Mesenchymal stem cell (in vitro differentiated cells and primary cell): ENCODE measurements around the gene INPP5A.

Experiments
- DNase-seq: peaks from one replicate; pipeline ENCODE4 v3.0.0-alpha.2; 2013
- H2AFZ ChIP-seq: one replicate; pipeline ENCODE4 v1.6.1; 2013; ENCODE audit warnings: low read depth, mild to moderate bottlenecking, control low read depth, inconsistent platforms, low read length, moderate library complexity
- H2AK5ac ChIP-seq: 2 replicates; pipeline ENCODE4 v1.6.1; 2013; ENCODE audit warnings: low read length, moderate library complexity, mild to moderate bottlenecking, inconsistent platforms; ENCODE audit not compliant: severe bottlenecking
- H2BK120ac ChIP-seq: one replicate; pipeline ENCODE4 v1.6.1; 2013; ENCODE audit warnings: low read depth, mild to moderate bottlenecking, inconsistent platforms, low read length, moderate library complexity
- H2BK12ac ChIP-seq, 2 experiments: one replicate each; pipeline ENCODE4 v1.6.1; 2013; ENCODE audit warnings: inconsistent platforms in 2 of 2, low read length in 2 of 2, mild to moderate bottlenecking in 2 of 2, moderate library complexity in 2 of 2, control low read depth in 1 of 2
- H2BK15ac ChIP-seq: one replicate; pipeline ENCODE4 v1.6.1; 2013; ENCODE audit warnings: mild to moderate bottlenecking, low read depth, inconsistent platforms; ENCODE audit not compliant: poor library complexity, severe bottlenecking
- H2BK5ac ChIP-seq: 2 replicates; pipeline ENCODE4 v1.6.1; 2013; ENCODE audit warnings: low read depth, mild to moderate bottlenecking, low read length, control low read depth, inconsistent platforms; ENCODE audit not compliant: poor library complexity, severe bottlenecking
- H3K14ac ChIP-seq, 2 experiments: one replicate each; pipeline ENCODE4 v1.6.1; 2013; ENCODE audit warnings: inconsistent platforms in 2 of 2, low read length in 2 of 2, control low read depth in 1 of 2, mild to moderate bottlenecking in 1 of 2, moderate library complexity in 1 of 2
- H3K18ac ChIP-seq, 2 experiments: one replicate each; pipeline ENCODE4 v1.6.1; 2013; ENCODE audit warnings: inconsistent platforms in 2 of 2, low read length in 2 of 2, control low read depth in 1 of 2, low read depth in 1 of 2, mild to moderate bottlenecking in 1 of 2
- H3K23ac ChIP-seq, 2 experiments: one replicate each; pipeline ENCODE4 v1.6.1; 2013; ENCODE audit warnings: inconsistent platforms in 2 of 2, low read length in 2 of 2, mild to moderate bottlenecking in 2 of 2, moderate library complexity in 2 of 2, control low read depth in 1 of 2
- H3K27ac ChIP-seq: 2 replicates; pipeline ENCODE4 v1.5.1; 2013; ENCODE audit warnings: mild to moderate bottlenecking, moderate library complexity, low read length, control low read depth, inconsistent platforms; ENCODE audit not compliant: poor library complexity, severe bottlenecking
- H3K27me3 ChIP-seq, 2 experiments: 2 replicates each; pipeline versions ENCODE4 v1.6.1 to v1.7.0; 2013; ENCODE audit warnings: low read length in 2 of 2, mild to moderate bottlenecking in 2 of 2, moderate library complexity in 2 of 2, control low read depth in 1 of 2, inconsistent platforms in 1 of 2; ENCODE audit not compliant: control insufficient read depth in 1 of 2, insufficient read depth in 1 of 2
- H3K36me3 ChIP-seq, 2 experiments: 2 replicates each; pipeline versions ENCODE4 v1.6.1 to v1.7.0; 2013; ENCODE audit warnings: low read length in 2 of 2, control low read depth in 1 of 2, inconsistent platforms in 1 of 2, low read depth in 1 of 2, mild to moderate bottlenecking in 1 of 2; ENCODE audit not compliant: insufficient read depth in 2 of 2, control insufficient read depth in 1 of 2
- H3K4ac ChIP-seq, 2 experiments: one replicate each; pipeline ENCODE4 v1.6.1; 2013; ENCODE audit warnings: inconsistent platforms in 2 of 2, low read length in 2 of 2, mild to moderate bottlenecking in 2 of 2, moderate library complexity in 2 of 2, control low read depth in 1 of 2, low read depth in 1 of 2
- H3K4me1 ChIP-seq: 2 replicates; pipeline ENCODE4 v1.6.1; 2013; ENCODE audit warnings: low read depth, low read length, control low read depth; ENCODE audit not compliant: control insufficient read depth, insufficient read depth
- H3K4me2 ChIP-seq: 2 replicates; pipeline ENCODE4 v1.6.1; 2013; ENCODE audit warnings: low read length, mild to moderate bottlenecking, inconsistent platforms; ENCODE audit not compliant: poor library complexity, severe bottlenecking
- H3K4me3 ChIP-seq, 2 experiments: 2 replicates each; pipeline versions ENCODE4 v1.5.1 to v1.7.0; 2013; ENCODE audit warnings: low read length in 2 of 2, mild to moderate bottlenecking in 2 of 2, control low read depth in 1 of 2, low read depth in 1 of 2; ENCODE audit not compliant: insufficient read depth in 1 of 2
- H3K79me1 ChIP-seq: replicated peaks from 2 replicates; pipeline ENCODE4 v1.6.1; 2013; ENCODE audit warnings: mild to moderate bottlenecking, control low read depth, low read length, inconsistent platforms; ENCODE audit not compliant: poor library complexity, severe bottlenecking
- H3K9ac ChIP-seq: 2 replicates; pipeline ENCODE4 v1.7.0; 2013; ENCODE audit warnings: mild to moderate bottlenecking, low read length, moderate library complexity
- H3K9me3 ChIP-seq: 2 replicates; pipeline ENCODE4 v1.7.0; 2013; ENCODE audit warnings: mild to moderate bottlenecking, low read length; ENCODE audit not compliant: control insufficient read depth
- H4K8ac ChIP-seq: one replicate; pipeline ENCODE4 v1.6.1; 2013; ENCODE audit warnings: inconsistent platforms, mild to moderate bottlenecking, low read length, moderate library complexity
- H4K91ac ChIP-seq: one replicate; pipeline ENCODE4 v1.6.1; 2013; ENCODE audit warnings: mild to moderate bottlenecking, low read length, inconsistent platforms
- WGBS: methylation state at CpG from one replicate; pipeline ENCODE4 v1.1.7; 2013; ENCODE audit warnings: mixed read lengths; 5-methylcytosine and 5-hydroxymethylcytosine counted together

The INPP5A gene

GRCh38 chr10:132783940-132784865 is 246.6 kb downstream of the INPP5A start:
- Histone ChIP-seq H2AFZ (no peak overlapping the region), H3K18ac (no peak overlapping the region), H3K23ac (no peak overlapping the region), H2AK5ac (no peak overlapping the region), H3K4me2 (no peak overlapping the region), H3K36me3 (peaks cover 16 to 34% of the 10 kb centered on the region in 2 experiments), H2BK12ac (no peak overlapping the region), H3K27ac (no peak overlapping the region), H3K79me1 (no peaks in the 10 kb centered on the region), H3K4ac (no peak overlapping the region), H3K4me1 (peaks cover 36% of the 10 kb centered on the region), H3K4me3 (no peak overlapping the region), H4K8ac (no peak overlapping the region), H3K9ac (no peak overlapping the region), H3K9me3 (no peaks in the 10 kb centered on the region), H2BK120ac (no peak overlapping the region), H2BK5ac (no peak overlapping the region), H3K27me3 (peaks cover 34 to 51% of the 10 kb centered on the region in 2 experiments), H2BK15ac (no peak overlapping the region), H4K91ac (no peak overlapping the region), H3K14ac (no peak overlapping the region)
- WGBS: 12% methylated on average over 103 of the region's 106 CpGs
- no peak for DNase-seq

- 10% methylated on average over 72 of the region's 111 CpGs for WGBS
- Histone ChIP-seq H2AFZ (no peak overlapping the region), H2AK5ac (no peak overlapping the region), H3K4ac (no peak overlapping the region), H3K23ac (no peak overlapping the region), H3K36me3 (peaks cover 16 to 26% of the 10 kb centered on the region in 2 experiments), H2BK120ac (no peak overlapping the region), H3K4me1 (peaks cover 38% of the 10 kb centered on the region), H3K27ac (no peak overlapping the region), H3K4me3 (peak overlapping the region in 1 of 2 experiments; percentile 28), H2BK12ac (no peak overlapping the region), H3K4me2 (peak overlapping the region; percentile 63), H4K91ac (no peak overlapping the region), H4K8ac (no peak overlapping the region), H3K79me1 (no peaks in the 10 kb centered on the region), H3K27me3 (peaks cover 43 to 60% of the 10 kb centered on the region in 2 experiments), H2BK15ac (no peak overlapping the region), H3K14ac (no peak overlapping the region), H3K18ac (no peak overlapping the region), H3K9ac (no peak overlapping the region), H2BK5ac (no peak overlapping the region), H3K9me3 (no peaks in the 10 kb centered on the region)
- no peak for DNase-seq
Measured at GRCh38 chr10:132784866-132785722, 247.5 kb downstream of the INPP5A start.

GRCh38 chr10:132785723-132786475 is 248.3 kb downstream of the INPP5A start, which contains the start of gene NKX6-2:
TSS of gene NKX6-2 (minus strand) at chr10:132786147. CDS start at chr10:132785948, 199 bp downstream.
- Histone ChIP-seq H3K27me3 (peaks cover 51 to 68% of the 10 kb centered on the region in 2 experiments), H3K36me3 (peaks cover 16 to 19% of the 10 kb centered on the region in 2 experiments), H3K14ac (no peak within 1 kb of the TSS), H2BK12ac (no peak within 1 kb of the TSS), H3K4me1 (peaks cover 38% of the 10 kb centered on the region), H3K79me1 (no peaks in the 10 kb centered on the region), H3K9me3 (no peaks in the 10 kb centered on the region), H3K4me3 (peak within 1 kb of the TSS in 1 of 2 experiments; percentile 30), H2AFZ (no peak within 1 kb of the TSS), H3K4me2 (peak within 1 kb of the TSS; percentile 63), H4K91ac (no peak within 1 kb of the TSS), H3K18ac (no peak within 1 kb of the TSS), H2BK15ac (peak within 1 kb of the TSS; percentile 46), H2AK5ac (no peak within 1 kb of the TSS), H3K27ac (no peak within 1 kb of the TSS), H3K23ac (peak within 1 kb of the TSS in 1 of 2 experiments; percentile 60), H3K4ac (no peak within 1 kb of the TSS), H2BK5ac (no peak within 1 kb of the TSS), H2BK120ac (no peak within 1 kb of the TSS), H3K9ac (no peak within 1 kb of the TSS), H4K8ac (no peak within 1 kb of the TSS)
- DNase-seq: peak; percentile 13
- WGBS: 4% methylated on average over 31 of the region's 119 CpGs
